HepG2 (cell line): ENCODE results near the gene CNOT2. TPM values are rescaled to one million over a fixed set of nuclear protein-coding genes. Genes with fewer than 3 reads are reported as not detected.

Experiments used
- ATAC-seq: fragments of 200-7000 bp; cut with Tn5 transposase; 3 replicates; pipeline ENCODE4 v1.9.1; 2020; ENCODE audit warnings: mild to moderate bottlenecking, moderate library complexity
- BruUV-seq: library from RNA; stranded (reverse); fragments of 400-500 nt; replicated peaks from 2 replicates; lab custom pipeline; 2021; lab: Mats Ljungman, UMichigan
- CTCF ChIA-PET: fragments of 300-600 bp; formaldehyde crosslinking; extraction: SDS; loops from one replicate; lab custom pipeline; 2021; ENCODE audit warnings: low total read pairs, inconsistent platforms, low intra/inter-chr PET ratio; lab: Yijun Ruan, JAX
- POLR2A ChIA-PET: fragments of 350-600 bp; sonication (Branson Sonifier 250); formaldehyde crosslinking; loops from one replicate; lab custom pipeline; 2020; ENCODE audit warnings: antibody characterized with exemption, inconsistent platforms; lab: Yijun Ruan, JAX
- DNase-seq: peaks from one replicate; pipeline ENCODE4 v3.0.0-alpha.2; 2015; ENCODE audit warnings: low spot score
- FAIRE-seq: peaks from 3 replicates; lab custom pipeline; 2011; peaks lifted over from hg19 to GRCh38; lab: Jason Lieb, UNC
- H2AFZ ChIP-seq: one replicate; pipeline ENCODE4 v1.6.1; 2011; ENCODE audit warnings: low read length, inconsistent platforms
- H3K27ac ChIP-seq: fragments of 300-600 bp; 3 replicates; pipeline ENCODE4 v1.8.0; 2011; ENCODE audit warnings: mixed run types, mild to moderate bottlenecking, mixed read lengths, low read length, inconsistent platforms; ENCODE audit not compliant: insufficient read depth; ENCODE audit errors: extremely low read length
- H3K27me3 ChIP-seq, 2 experiments: fragments of 200-600 bp in 1 of 2; 2 replicates in 1 of 2; 3 replicates in 1 of 2; pipeline versions ENCODE4 v1.6.0 to v1.8.0; 2011; ENCODE audit warnings: low read length in 2 of 2, mild to moderate bottlenecking in 2 of 2, moderate library complexity in 2 of 2, inconsistent platforms in 1 of 2; ENCODE audit not compliant: insufficient read depth in 2 of 2, control insufficient read depth in 1 of 2
- H3K36me3 ChIP-seq, 2 experiments: fragments of 200-600 bp in 1 of 2; replicated peaks in 1 of 2; 2 replicates in 1 of 2; 3 replicates in 1 of 2; pipeline versions ENCODE4 v1.5.1 to v1.8.0; 2011; ENCODE audit warnings: low read length in 2 of 2, inconsistent platforms in 1 of 2; ENCODE audit not compliant: insufficient read depth in 2 of 2, control insufficient read depth in 1 of 2
- H3K4me1 ChIP-seq: 2 replicates; pipeline ENCODE4 v1.5.1; 2012; ENCODE audit warnings: low read length, inconsistent platforms; ENCODE audit not compliant: insufficient read depth
- H3K4me2 ChIP-seq: 2 replicates; pipeline ENCODE4 v1.6.0; 2011; ENCODE audit warnings: low read depth, low read length, inconsistent platforms
- H3K4me3 ChIP-seq, 3 experiments: fragments of 200-600 bp in 1 of 3; sonication (generic), shearing (Covaris generic) in 1 of 3; replicated peaks in 1 of 3; 2 replicates each; pipeline ENCODE4 v1.5.1; 2011 to 2016; ENCODE audit warnings: low read length in 3 of 3, inconsistent platforms in 2 of 3, low read depth in 2 of 3, mild to moderate bottlenecking in 2 of 3, control low read depth in 1 of 3, mixed read lengths in 1 of 3; ENCODE audit not compliant: insufficient read depth in 1 of 3
- H3K79me2 ChIP-seq: one replicate; pipeline ENCODE4 v1.6.1; 2011; ENCODE audit warnings: low read length, inconsistent platforms; ENCODE audit not compliant: insufficient read depth
- H3K9ac ChIP-seq: 2 replicates; pipeline ENCODE4 v1.6.0; 2011; ENCODE audit warnings: mild to moderate bottlenecking, low read depth, low read length, inconsistent platforms; ENCODE audit not compliant: insufficient read depth
- H3K9me3 ChIP-seq: 2 replicates; pipeline ENCODE4 v1.5.1; 2012; ENCODE audit warnings: mild to moderate bottlenecking, low read length
- H4K20me1 ChIP-seq: 2 replicates; pipeline ENCODE4 v1.6.0; 2011; ENCODE audit warnings: inconsistent platforms, mild to moderate bottlenecking, low read length, moderate library complexity; ENCODE audit not compliant: insufficient read depth
- ATF5 ChIP-seq: sonication (generic); formaldehyde crosslinking; IDR thresholded peaks from 2 replicates; pipeline ENCODE4 v1.4.0; 2020; ENCODE audit warnings: mild to moderate bottlenecking, low read depth, missing genetic modification reagents
- FOXK1 ChIP-seq: sonication (generic); formaldehyde crosslinking; IDR thresholded peaks from 2 replicates; pipeline ENCODE4 v1.4.0; 2020; ENCODE audit warnings: low read depth, missing genetic modification reagents, borderline replicate concordance
- GATAD2A ChIP-seq: IDR thresholded peaks from 2 replicates; pipeline ENCODE4 v1.6.1; 2016
- KDM2A ChIP-seq: sonication (generic); formaldehyde crosslinking; IDR thresholded peaks from 2 replicates; pipeline ENCODE4 v1.4.0; 2020; ENCODE audit warnings: low read depth, missing genetic modification reagents, borderline replicate concordance
- KIAA2018 ChIP-seq: sonication (generic); formaldehyde crosslinking; IDR thresholded peaks from 2 replicates; pipeline ENCODE4 v1.5.0; 2020; ENCODE audit warnings: mild to moderate bottlenecking, missing genetic modification reagents, borderline replicate concordance
- KLF12 ChIP-seq: sonication (generic); formaldehyde crosslinking; IDR thresholded peaks from 2 replicates; pipeline ENCODE4 v1.4.0; 2020; ENCODE audit warnings: missing genetic modification reagents, borderline replicate concordance
- SIN3A ChIP-seq: IDR thresholded peaks from 2 replicates; pipeline ENCODE4 v1.6.1; 2011; ENCODE audit warnings: low read depth, mild to moderate bottlenecking, control low read depth, low read length, borderline replicate concordance
- SMAD3 ChIP-seq: sonication (generic); formaldehyde crosslinking; IDR thresholded peaks from 2 replicates; pipeline ENCODE4 v1.4.0; 2020; ENCODE audit warnings: missing genetic modification reagents
- ZNF335 ChIP-seq: sonication (generic); formaldehyde crosslinking; IDR thresholded peaks from 2 replicates; pipeline ENCODE4 v1.4.0; 2020; ENCODE audit warnings: missing genetic modification reagents
- ZNF569 ChIP-seq: sonication (generic); formaldehyde crosslinking; IDR thresholded peaks from 2 replicates; pipeline ENCODE4 v1.5.0; 2020; ENCODE audit warnings: mild to moderate bottlenecking, missing genetic modification reagents, moderate library complexity, borderline replicate concordance
- ZNF720 ChIP-seq: sonication (generic); formaldehyde crosslinking; IDR thresholded peaks from 2 replicates; pipeline ENCODE4 v1.4.0; 2020; ENCODE audit warnings: missing genetic modification reagents
- ZNF761 ChIP-seq: sonication (generic); formaldehyde crosslinking; conservative IDR thresholded peaks from 2 replicates; pipeline ENCODE4 v1.4.0; 2020; ENCODE audit warnings: mild to moderate bottlenecking, missing genetic modification reagents
- ZUFSP ChIP-seq: sonication (generic); formaldehyde crosslinking; IDR thresholded peaks from 2 replicates; pipeline ENCODE4 v1.9.0; 2021; ENCODE audit warnings: missing genetic modification reagents, mild to moderate bottlenecking, borderline replicate concordance
- WGBS: methylation state at CpG from one replicate; pipeline ENCODE4 v1.1.6; 2017; ENCODE audit warnings: low lambda C conversion rate; 5-methylcytosine and 5-hydroxymethylcytosine counted together
- in situ Hi-C: cut with HindIII; loops from 2 replicates; pipeline ENCODE4 v1.10.0; 2017; ENCODE audit warnings: low pct_unique_long_range_greater_than_20kb; ENCODE audit not compliant: extremely low pct_ligation_motif_present
- intact Hi-C: fragments of 100-400 bp; cut with micrococcal nuclease; formaldehyde crosslinking; loops from one replicate; pipeline ENCODE4 v1.10.0; 2022; ENCODE audit not compliant: unreplicated experiment
- polyA plus RNA-seq, 8 experiments: library from polyadenylated mRNA; depleted of rRNA in 3 of 8; stranded (reverse) in 7 of 8; unstranded in 1 of 8; fragments of >200 nt; fragmentation: Illumina TruSeq in 4 of 8; extraction: Trizol in 4 of 8; gene quantifications; 2 replicates each; pipeline versions ENCODE4 v1.2.1 to v1.2.3, GENCODE V29; 2011 to 2016; ENCODE audit warnings: low read depth in 4 of 8, missing spikeins in 1 of 8, mixed read lengths in 1 of 8; ENCODE audit not compliant: insufficient read depth in 1 of 8
- total RNA-seq, 5 experiments: library from RNA; depleted of rRNA; stranded (reverse); fragments of >200 nt; fragmentation: Illumina TruSeq; extraction: Trizol; gene quantifications; 2 replicates each; pipeline ENCODE4 v1.2.3, GENCODE V29; 2016; ENCODE audit warnings: low read depth in 1 of 5

CNOT2 gene
- total and polyA plus RNA-seq, 2 of the 13 experiments (the other 11 are each of a cell fraction or from before 2014, with no cell fraction given) = 54.5 to 76.6 TPM

GRCh38 chr12:70251226-70251625 lies 8.0 kb downstream of the CNOT2 start:
- POLR2A ChIA-PET = no interaction called here
- TF ChIP-seq SIN3A (no peak), ZNF761 (CRISPR knock-in tag) (no peak), ZNF569 (CRISPR knock-in tag) (no peak), ZUFSP (CRISPR knock-in tag) (no peak), KDM2A (no peak), GATAD2A (CRISPR knock-in tag) (no peak), ZNF335 (CRISPR knock-in tag) (no peak), ZNF720 (CRISPR knock-in tag) (no peak), SMAD3 (no peak), FOXK1 (CRISPR knock-in tag) (no peak), KIAA2018 (CRISPR knock-in tag) (no peak), ATF5 (no peak), KLF12 (CRISPR knock-in tag) (no peak)
- intact Hi-C loops (no loop called here), in situ Hi-C loops (no loop called here)
- ATAC-seq (no peak), DNase-seq (no peak), FAIRE-seq (no peak)
- peaks cover 98% of the 10 kb centered on the region for H3K79me2 ChIP-seq
- H3K9me3 ChIP-seq = no peaks in the 10 kb centered on the region
- no peak overlapping the region for H3K27ac ChIP-seq
- H2AFZ ChIP-seq = no peak overlapping the region
- 97% methylated on average over 2 of the region's 2 CpGs for WGBS
- no peaks in the 10 kb centered on the region; a peak in 1 of 5 replicates for H3K27me3 ChIP-seq
- no peak overlapping the region for H3K4me3 ChIP-seq
- 0 out of 5 replicates have a peak, but pooled peaks cover 0 to 3% of the 10 kb centered on the region in 2 experiments for H3K36me3 ChIP-seq
- H3K4me2 ChIP-seq = no peak overlapping the region
- H3K4me1 ChIP-seq = peaks cover 52% of the 10 kb centered on the region
- H3K9ac ChIP-seq = no peak overlapping the region
- CTCF ChIA-PET = no interaction called here
- no TSS peak for BruUV-seq
- H4K20me1 ChIP-seq = peaks cover 57% of the 10 kb centered on the region
